Epithelial cell of prostate (primary cell): ENCODE results near the gene ERBB3.
A peak's percentile ranks its signal among the peaks of the same experiment; 100 is the strongest.
"Not testable (repeated sequence)": the region's sequence is repeated elsewhere in the genome, so short reads cannot be mapped to it uniquely, and the experiment has no call there.

Experiments
- DNase-seq: peaks from one replicate; pipeline ENCODE4 v3.0.0-alpha.2; 2011; ENCODE audit warnings: low read depth, low spot score
- H3K27ac ChIP-seq: fragments of 450-650 bp; 2 replicates; pipeline ENCODE4 v1.5.1; 2017; ENCODE audit warnings: mild to moderate bottlenecking

The ERBB3 gene

DNA sequence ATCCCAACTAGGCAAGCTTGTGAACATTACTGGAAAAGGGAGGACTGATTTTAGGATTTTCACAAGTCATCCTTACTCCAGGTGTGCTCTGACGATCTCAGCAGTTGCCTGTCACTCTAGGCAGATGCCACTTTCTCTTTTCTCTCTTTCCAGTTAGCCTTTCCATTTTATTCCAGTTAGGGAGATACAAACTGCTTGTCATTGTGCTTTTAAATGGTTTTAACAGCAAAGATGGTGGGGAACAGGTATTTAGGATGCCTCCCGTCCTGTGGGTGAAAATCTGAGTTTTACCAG, 25.6 kb downstream of the ERBB3 start:
- DNase-seq, result no peak
- peak overlapping the region; percentile 72 for H3K27ac ChIP-seq

- H3K27ac ChIP-seq, result no peak overlapping the region
These were observed 27.3 kb downstream of the ERBB3 start for GRCh38 chr12:56107242-56107641.

DNA sequence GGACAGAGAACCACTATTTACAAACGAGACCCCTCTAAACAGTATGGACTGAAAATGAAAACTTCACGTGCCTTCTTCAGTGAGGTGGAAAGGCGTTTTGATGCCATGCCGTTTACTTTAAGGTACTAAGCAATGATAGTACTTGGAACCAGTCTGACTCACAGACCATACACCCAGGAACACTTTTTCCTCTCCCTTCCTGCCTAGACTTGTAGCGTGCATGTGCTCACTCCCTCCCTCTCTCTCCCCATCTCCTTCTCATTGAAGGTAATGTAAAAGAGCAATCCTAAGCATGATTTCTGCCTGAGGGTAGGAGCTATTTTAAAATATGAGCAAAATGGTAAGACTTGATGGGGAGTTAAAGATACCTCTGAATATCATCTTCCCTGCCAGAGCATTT, 30.6 kb downstream of the ERBB3 start:
- DNase-seq, result peak; percentile 83
- H3K27ac ChIP-seq, result peak overlapping the region; percentile 51

More at GRCh38 chr12:56107242-56107641, 27.3 kb downstream of the ERBB3 start:
- no peak for DNase-seq

GRCh38 chr12:56114084-56114483, 34.1 kb downstream of the ERBB3 start:
- H3K27ac ChIP-seq, result peak overlapping the region; percentile 93
- DNase-seq, result no peak

DNA sequence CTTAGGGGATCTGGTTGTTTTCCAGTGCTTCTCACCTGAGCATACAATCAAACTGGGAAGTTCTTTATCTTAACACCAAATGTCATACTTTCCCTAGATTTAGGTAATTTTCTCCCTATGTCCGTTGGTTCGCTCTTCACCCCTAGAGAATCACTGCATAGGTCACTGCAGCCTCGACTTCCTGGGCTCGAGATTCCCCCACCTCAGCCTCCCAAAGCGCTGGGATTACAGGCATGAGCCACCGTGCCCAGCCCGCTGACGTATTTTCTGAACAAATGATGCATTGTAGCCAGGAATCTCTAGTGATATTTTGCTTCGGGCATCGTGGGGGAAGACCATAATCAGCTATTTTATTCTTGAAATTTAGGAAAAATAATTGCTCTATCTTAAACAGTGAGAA, 35.4 kb downstream of the ERBB3 start:
- DNase-seq, result no peak
- peak overlapping the region; percentile 93 for H3K27ac ChIP-seq

DNA sequence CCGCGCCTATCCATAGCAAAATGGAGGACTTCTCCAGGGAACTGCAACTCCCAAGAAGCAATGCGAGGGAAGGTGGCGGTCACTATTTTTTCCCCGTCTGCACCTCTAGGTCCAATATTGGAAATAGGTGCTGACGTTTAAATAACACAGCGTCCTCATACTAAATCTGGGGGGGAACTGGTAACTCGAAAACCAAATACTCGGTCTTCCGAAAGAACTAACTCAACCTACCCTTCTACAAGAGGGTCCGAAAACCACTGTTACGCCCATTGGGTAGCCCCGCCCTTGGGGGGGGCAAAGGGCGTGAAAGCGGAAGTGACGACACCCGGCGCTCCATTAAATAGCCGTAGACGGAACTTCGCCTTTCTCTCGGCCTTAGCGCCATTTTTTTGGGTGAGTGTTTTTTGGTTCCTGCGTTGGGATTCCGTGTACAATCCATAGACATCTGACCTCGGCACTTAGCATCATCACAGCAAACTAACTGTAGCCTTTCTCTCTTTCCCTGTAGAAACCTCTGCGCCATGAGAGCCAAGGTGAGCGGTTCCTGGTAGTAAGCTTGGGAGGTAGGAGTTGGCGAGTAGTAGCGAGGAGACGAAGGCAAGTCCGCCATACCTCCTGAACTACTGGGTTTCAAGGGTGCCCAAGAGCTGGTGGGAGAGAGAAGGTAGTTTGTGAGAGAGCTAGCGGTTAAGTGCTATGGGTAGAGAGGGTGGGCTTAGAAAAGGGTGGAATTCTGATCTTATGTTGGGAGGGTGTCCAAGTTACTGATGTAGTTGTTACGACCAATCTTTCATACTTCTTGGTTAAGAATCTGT, 36.5 kb downstream of the ERBB3 start, which contains the start of gene RPL41:
RPL41 (plus strand) TSS at position 367 of the 815 bp plus-strand sequence.
- DNase-seq, result peak; percentile 66

DNA sequence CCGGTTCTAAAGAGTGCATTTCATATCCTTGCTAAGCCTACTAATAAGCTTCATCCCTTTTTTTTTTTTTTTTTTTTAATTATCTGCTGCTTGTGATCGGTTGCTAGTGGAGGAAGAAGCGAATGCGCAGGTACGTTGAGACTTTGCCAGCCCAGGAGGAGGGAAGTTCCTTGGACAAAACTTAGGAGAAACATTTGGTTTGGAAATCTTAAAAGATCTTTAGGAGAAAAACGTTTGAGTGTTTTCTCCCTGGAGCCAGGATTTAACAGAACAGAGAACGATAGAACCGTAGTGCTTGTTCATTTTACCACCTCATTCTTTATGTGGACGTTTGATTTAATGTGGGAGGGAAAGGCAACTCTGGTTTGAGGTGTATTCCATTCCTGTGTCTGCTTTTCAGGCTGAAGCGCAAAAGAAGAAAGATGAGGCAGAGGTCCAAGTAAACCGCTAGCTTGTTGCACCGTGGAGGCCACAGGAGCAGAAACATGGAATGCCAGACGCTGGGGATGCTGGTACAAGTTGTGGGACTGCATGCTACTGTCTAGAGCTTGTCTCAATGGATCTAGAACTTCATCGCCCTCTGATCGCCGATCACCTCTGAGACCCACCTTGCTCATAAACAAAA, 37.2 kb downstream of the ERBB3 start:
- not testable (repeated sequence) for DNase-seq
- H3K27ac ChIP-seq, result peak overlapping the region; percentile 93

More for the DNA sequence above, 36.5 kb downstream of the ERBB3 start, which contains the start of gene RPL41:
- peak within 1 kb of the TSS; percentile 93 for H3K27ac ChIP-seq

GRCh38 chr12:56117778-56118687, 38.1 kb downstream of the ERBB3 start, which contains the start of gene ZC3H10:
Gene ZC3H10 (plus strand): TSS chr12:56118266. CDS start chr12:56120563, 2,297 bp downstream.
- peak within 1 kb of the TSS; percentile 93 for H3K27ac ChIP-seq
- peak; percentile 98 for DNase-seq

- DNase-seq, result no peak
These were observed 38.9 kb downstream of the ERBB3 start for GRCh38 chr12:56118688-56119357.

GRCh38 chr12:56119361-56119796, 39.4 kb downstream of the ERBB3 start:
- H3K27ac ChIP-seq, result peak overlapping the region; percentile 93
- DNase-seq, result peak; percentile 44

More at GRCh38 chr12:56118688-56119357, 38.9 kb downstream of the ERBB3 start:
- peak overlapping the region; percentile 93 for H3K27ac ChIP-seq

DNA sequence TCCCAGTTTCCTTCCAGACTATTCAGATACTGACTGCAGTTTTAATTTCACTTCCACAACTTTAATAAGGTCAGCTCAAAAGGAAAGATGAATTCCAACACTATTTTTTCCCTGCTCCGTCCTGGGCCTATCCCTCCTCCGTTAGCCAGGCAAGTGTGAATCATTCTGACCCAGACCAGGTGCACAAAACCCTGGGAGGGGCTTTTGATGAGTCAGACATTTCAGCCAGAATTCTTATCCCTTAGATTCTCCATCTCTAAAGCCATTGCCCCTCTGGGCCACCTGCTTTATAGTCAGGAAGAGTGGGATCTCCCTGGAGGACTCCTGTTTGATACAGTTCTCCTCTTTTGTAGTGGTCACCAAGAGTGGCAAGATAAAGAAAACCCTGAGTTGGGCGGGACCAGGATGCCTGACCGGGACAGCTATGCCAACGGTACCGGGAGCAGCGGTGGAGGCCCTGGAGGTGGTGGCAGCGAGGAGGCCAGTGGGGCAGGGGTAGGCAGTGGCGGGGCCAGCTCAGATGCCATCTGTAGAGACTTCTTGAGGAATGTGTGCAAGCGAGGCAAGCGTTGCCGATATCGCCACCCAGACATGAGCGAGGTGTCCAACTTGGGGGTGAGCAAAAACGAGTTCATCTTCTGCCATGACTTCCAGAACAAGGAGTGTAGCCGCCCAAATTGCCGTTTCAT, 40.3 kb downstream of the ERBB3 start:
- DNase-seq, result no peak
- H3K27ac ChIP-seq, result peak overlapping the region; percentile 93

GRCh38 chr12:56121204-56121870, 41.4 kb downstream of the ERBB3 start:
- no peak overlapping the region for H3K27ac ChIP-seq
- DNase-seq, result no peak

DNA sequence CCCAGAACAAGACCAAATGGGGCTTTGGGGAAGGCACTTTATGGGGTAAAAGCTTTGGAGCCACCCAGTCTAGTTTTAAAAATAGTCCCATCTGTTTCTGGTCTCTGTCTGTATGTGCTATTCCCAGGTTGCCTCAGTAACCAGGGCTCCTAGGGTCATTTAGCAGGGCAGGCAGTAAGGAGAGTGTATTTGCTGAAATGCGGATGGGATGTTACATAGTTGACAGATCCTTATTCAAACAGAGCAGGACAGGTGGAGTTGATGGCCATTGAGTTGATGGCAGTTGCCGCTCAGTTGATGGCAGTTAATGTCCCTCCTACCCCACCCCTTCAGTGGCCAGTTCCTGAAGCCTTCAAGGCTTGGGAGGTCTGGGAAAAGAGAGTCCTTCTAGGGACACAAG, 42.7 kb downstream of the ERBB3 start:
- H3K27ac ChIP-seq, result no peak overlapping the region
- no peak for DNase-seq

DNA sequence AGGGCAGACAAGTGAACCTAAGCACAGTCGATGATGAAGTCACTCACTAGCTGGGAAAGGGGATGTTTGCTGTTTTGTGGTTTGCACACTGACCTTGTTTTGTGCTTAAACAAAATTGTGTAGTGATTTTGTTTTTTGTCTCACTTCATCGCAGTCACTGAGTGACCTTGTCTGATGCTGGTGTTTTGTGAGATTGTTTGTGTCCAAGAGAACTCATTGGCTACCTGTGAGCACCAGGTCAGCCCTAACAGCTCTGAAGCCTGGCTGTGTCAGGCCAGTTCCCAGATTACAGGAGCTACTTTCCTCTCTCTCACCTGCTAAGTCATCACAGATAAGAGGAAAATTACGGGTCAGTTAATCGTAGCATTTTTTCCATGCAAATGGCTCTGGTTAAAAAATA, 44.2 kb downstream of the ERBB3 start:
- no peak for DNase-seq
- no peak overlapping the region for H3K27ac ChIP-seq

DNA sequence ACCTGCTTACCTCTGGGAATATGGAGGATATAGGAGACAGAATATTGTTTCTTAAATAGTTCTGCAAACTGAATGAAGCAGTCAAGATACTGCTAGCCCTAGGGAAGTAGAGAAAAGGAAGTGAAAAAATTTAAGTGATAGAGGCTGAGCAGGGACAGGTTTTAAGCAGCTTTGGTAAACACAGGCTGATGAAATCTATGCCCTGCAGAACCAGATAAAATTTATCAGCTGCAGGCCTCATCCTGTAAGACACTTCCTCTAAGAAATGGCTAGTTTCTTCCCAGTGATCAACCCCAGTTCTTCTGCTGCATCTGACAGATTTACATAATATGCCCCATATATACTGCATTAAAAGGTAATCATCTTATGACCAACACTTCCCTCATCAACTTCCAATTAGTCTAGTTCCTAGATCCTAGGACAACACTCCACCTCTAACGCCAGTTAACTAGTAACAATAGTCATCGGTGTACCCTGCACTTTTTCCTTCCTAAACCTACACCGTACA, 46.8 kb downstream of the ERBB3 start:
- DNase-seq, result no peak
- peak overlapping the region; percentile 81 for H3K27ac ChIP-seq

DNA sequence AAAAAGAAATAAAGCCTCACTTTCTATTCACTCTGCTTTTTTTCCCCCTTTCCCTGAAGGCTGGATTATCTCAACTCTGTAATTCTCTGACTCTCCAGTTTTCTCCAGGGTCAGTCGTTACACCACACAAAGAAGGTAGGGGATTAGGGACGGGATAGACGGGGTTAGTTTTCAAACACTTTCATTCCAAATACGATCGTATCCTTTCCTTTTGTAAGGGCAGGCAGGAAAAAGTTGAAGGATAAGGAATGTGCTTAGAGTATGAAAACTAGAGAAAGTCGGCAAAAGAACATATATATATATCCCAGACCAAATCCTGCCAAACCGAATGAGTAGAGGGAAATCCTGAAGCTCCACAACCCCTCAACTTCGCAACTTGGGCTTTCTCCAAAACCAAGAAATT, 47.5 kb downstream of the ERBB3 start:
- DNase-seq, result no peak
- H3K27ac ChIP-seq, result peak overlapping the region; percentile 81

- H3K27ac ChIP-seq, result peak within 1 kb of the TSS; percentile 81
- DNase-seq, result peak; percentile 98
These were observed 48.1 kb downstream of the ERBB3 start, which contains the start of gene ESYT1 for GRCh38 chr12:56127888-56128669. Gene ESYT1 (plus strand): TSS chr12:56128267. CDS start chr12:56128320, 53 bp downstream.
